ENCODE data around the gene DYNC1I1. TPM values are rescaled to one million over a fixed set of nuclear protein-coding genes. Genes with fewer than 3 reads are reported as not detected.

Gene DYNC1I1
- polyA plus RNA-seq, 4 donors = 0.57 to 0.74 (median 0.64) TPM

DNA sequence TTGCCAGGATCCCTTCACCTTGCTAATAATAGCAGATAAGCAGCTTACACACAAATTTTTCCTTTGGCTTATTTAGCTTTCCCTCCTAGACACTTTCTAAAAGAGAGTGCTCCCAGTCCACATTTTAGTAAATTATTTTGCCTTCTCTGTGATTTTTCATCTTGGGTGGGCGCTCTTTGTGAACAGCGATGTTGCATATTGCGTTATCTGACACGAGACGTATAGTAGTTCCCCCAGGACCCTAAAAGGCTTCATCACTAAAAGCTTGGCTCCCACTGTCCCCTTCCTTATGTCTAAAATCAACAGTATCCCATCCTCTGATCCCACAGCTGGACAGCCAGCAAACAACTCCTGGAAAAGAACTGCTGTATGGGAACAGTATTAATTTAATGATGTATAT, 232.9 kb downstream of the DYNC1I1 start:
- DNase-seq (ENCODE audit: low read depth in 4 of 4, low spot score in 2 of 4) = no peak

DNA sequence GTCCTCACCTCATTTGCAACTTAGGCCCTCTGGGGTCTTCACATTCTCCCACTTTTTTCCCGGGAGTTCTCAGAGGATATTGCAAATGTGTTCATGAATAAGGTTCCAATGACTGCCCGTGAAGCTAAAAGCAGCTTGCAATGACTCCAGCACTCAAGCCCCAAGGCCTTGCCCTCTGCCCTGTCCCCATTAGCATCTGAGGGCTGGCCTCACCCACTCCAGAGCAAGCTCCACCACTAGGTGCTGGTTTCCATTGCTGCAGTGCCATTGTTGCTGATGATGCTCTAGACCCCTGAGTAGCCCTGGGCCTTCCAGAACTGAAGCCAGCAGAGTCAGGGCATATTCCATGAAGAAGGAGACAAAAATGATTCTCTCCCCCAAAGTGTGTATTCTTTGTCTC, 236.8 kb downstream of the DYNC1I1 start:
- DNase-seq (ENCODE audit: low read depth in 4 of 4, low spot score in 2 of 4) = no peak

DNA sequence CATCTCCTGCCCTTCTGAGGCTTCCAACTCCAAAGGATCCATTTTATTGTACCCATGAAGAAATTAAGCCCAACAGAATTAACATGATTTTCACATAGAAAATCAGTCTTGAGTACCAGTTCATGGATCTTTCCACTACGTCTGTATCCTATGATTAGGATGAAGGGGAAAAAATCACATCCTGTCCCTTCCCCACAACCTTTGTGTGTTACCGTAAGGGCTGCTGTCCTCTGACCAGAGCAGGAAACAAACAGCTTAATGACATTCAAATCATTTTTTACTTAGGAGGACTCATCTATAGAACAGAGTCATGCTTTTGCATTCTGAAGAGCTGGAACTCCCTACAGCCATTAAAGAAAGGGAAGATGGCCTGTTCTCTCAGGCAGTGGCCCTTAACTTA, 241.5 kb downstream of the DYNC1I1 start:
- no peak for DNase-seq (ENCODE audit: low read depth in 4 of 4, low spot score in 2 of 4)

DNA sequence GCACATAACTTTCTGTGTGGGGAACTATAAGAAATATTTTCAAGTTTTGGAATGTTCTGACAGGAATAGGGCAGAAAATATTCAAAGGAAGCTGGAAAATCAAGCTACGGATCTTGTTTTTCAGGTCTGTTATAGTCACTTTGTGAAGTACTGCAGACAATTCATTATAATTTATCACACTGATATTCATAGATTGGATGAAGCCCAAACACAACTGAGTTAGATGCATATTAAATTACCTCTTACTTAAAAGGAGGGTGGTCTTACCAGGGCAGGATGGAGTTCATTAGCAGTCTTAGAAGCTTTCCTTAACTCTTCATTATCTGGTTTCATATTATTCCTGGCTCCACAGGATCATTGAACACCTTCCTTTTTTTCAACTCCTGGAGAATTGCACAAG, 242.3 kb downstream of the DYNC1I1 start:
- DNase-seq (ENCODE audit: low read depth in 4 of 4, low spot score in 2 of 4) = no peak

DNA sequence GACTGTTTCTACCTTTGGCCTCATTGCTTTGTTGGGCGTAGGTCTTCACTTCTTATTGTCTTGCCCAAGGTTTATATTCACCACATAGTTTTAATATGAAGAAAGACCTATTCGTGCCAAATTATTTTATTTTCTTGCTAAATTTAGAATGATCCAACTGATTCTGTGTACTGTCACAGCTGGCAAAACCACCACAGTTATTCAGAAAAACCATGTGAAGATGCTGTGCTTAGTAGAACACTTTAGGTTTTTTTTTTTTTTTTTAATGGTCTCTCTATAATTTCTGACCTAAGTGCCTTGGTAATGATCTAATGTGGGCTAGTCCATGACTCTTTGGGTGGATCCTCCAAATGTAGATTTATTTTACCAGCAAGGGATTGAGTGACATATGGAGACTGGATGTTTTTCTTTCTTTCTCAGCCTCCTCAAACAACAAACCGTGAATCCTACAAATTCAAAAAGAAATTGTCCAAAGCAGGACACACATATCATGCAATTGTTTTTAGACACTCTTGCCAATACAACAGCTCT, 243.8 kb downstream of the DYNC1I1 start:
- DNase-seq (ENCODE audit: low read depth in 4 of 4, low spot score in 2 of 4) = no peak

DNA sequence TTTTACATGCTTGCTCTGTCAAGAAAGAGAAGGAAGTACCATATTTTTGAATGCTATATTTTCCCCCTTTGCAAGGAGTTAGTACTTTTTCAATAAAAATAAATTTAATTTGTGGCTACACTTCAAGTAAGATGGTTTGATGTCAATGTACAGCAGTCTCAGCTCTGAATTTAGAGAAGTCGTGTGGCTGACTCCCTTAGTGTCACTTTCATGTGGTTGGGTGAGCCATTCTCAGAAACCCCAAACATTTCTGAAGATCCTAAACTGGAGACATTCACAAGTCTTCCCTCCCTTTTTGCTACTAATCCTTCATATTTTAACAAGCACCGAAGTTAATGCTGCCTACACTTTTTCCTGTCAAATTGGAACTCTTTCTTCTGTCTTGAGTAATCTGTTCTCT, 244.4 kb downstream of the DYNC1I1 start:
- no peak for DNase-seq (ENCODE audit: low read depth in 4 of 4, low spot score in 2 of 4)

DNA sequence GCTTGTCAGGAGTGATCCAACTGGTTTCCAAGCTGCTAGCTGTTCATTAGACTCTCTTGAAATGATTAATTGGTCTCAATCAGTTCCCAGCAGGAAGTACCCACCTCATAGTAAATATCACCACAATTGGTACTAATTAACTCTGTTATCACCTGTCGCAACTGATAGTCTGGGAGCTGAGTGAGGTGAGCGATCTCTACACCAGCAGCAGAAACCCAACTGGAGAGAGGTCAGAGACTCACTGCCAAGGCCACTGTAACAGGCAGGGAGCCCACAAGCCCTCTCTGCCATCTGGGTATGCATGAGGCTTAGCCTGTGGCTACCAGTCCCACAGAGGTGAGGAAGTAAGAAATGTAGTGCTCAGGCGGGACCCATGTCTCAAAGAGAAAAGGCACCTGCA, 245.5 kb downstream of the DYNC1I1 start:
- DNase-seq (ENCODE audit: low read depth in 4 of 4, low spot score in 2 of 4) = no peak

DNA sequence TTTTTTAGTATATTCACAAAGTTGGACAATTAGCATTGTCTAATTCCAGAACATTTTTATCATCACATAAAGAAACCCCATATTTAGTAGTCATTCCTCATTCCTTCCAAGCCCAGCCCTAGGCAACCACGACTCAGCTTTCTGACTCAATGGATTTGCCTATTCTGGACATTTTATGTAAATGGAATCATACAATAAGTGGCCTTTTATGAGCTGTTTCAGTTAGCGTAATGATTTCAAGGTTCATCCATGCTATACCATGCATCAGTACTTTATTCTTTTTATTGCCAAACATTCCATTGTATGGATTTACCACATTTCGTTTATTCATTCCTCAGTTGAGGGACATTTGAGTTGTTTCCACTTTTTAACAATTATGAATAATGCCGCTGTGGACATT, 249.2 kb downstream of the DYNC1I1 start:
- DNase-seq (ENCODE audit: low read depth in 4 of 4, low spot score in 2 of 4) = no peak

DNA sequence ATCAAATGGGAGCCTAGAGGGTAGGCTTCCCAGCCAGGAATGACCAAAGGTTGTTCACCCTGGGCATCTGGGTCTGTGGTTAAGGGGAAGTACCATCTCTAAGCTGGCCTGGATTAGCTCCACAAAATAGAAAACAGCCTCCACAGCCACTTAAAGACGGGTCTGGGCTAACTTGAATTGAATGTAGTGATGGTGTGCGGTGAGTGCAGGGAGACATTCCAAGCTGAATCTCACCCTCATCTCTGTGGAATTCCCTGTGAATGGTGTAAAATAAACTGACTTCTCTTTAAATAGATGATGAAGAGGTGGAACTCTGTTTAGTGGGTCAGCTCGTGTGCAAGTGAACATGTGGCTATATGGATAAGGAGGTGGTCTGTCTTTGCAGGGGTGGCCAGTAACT, 251.0 kb downstream of the DYNC1I1 start:
- no peak for DNase-seq (ENCODE audit: low read depth in 4 of 4, low spot score in 2 of 4)

DNA sequence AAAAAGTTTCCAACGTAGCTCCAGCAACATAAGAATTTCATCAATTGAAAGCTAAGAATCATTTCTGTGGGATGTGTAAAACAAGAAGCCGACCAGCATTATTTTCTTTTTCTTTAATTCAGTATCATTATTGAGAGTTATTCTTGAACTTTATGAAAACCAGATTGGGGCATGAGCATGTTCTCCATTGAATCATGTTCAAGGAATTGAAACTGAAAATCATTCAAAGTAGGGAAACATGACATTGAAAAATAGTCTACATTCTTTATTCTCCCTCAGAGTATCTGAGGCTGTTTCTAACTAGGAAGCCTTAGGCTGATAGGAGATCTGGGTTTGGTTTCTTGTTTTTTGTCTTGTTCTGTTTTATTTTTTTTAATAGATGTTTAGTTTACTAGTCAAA, 253.7 kb downstream of the DYNC1I1 start:
- no peak for DNase-seq (ENCODE audit: low read depth in 4 of 4, low spot score in 2 of 4)

DNA sequence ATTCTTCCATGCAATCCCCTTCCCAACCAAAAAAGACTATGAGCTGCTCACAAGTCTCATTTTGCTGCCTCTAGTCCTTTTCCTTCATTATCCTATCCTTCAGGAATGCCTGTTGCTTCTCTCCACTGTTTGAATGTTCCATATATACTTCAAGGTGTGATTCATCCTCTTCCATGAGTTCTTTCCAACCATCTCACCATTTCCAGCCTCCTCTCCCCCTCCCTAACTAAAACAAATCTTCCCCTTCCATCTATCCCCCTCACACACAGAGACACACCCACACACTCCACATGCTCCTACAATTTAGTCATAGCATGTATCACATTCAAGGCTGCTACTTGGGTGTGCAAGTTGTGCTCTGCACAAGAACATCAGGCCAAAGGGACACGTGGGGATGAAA, 254.3 kb downstream of the DYNC1I1 start:
- no peak for DNase-seq (ENCODE audit: low read depth in 4 of 4, low spot score in 2 of 4)

DNA sequence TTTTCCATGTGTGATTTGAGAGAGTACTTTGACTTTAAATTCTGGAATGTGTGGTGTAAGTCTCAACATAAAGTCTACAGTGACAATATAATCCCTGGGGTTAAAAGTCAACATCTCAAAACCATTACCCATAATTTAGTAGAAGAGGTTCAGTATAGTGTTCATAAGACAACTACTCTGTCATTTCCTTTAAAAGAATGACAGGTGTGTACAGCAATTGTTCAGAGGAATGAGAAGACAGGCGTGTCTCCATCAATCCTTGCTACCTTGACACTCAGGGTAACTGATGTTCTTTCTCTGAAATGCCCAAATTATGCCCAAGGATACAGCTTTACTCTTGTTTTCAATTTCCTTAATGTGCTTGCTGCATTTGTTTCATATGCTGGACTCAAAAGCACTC, 256.4 kb downstream of the DYNC1I1 start:
- DNase-seq (ENCODE audit: low read depth in 4 of 4, low spot score in 2 of 4) = no peak

DNA sequence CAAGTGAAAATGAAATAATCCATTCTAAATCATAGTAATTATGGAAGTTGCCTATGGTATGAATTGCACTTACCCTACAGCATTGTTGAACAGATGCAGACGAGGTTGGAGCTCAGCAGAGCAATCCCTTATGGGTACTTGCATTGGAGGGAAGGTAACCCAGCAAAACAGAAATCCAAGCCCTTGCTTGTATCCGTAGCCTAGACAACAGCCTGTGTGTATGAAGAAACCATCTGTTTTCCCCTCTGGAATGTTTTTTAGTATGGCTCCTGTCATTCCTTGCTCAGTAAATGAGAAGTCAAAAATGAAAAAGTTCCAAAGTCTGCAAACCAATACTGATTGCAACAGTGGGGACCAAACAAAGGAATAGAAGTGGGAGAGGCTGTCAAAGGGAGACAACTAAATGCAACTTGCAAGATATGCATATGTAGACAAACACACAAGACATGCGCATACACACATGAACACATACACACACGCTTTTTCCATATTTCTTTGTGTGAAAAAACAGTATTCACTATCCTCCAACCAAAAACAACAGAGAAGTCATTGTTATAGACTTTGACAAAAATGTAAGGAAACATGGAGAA, 260.8 kb downstream of the DYNC1I1 start:
- no peak for DNase-seq (ENCODE audit: low read depth in 4 of 4, low spot score in 2 of 4)

DNA sequence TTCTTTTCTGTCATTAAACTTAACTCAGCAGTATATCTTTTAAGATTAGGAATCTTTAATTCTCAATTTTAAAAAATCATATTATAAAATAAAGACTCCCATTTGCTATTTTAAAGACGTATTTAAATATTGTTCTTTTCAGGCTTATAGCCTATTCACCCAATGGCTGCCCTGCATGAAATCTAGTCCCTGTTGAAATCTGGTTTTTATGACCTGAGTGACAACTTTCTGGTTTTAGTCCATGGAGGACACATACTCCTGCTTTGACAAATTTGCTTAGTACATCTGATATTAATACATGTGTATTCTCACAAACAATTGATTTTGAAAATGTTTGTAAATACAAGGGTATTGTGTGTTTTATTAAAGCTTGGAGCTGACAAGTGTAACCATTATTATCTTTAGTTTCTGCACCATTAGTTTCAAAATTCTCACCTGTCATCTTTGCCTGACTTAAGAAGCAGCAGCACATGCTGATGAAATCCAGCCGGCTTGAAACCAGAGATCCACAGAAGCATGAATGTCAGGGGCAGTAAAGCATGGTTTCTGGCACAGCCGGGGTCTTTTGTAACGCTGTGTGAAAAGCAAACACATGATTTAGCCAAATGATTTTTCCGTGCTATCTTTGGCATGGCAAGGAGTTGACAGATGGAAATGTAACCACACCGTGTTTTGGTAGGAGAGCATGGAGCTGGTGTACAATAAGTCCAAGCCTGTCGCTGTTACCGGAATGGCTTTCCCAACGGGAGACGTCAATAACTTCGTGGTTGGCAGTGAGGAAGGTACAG, 262.8 kb downstream of the DYNC1I1 start:
- DNase-seq (ENCODE audit: low read depth in 4 of 4, low spot score in 2 of 4) = no peak

DNA sequence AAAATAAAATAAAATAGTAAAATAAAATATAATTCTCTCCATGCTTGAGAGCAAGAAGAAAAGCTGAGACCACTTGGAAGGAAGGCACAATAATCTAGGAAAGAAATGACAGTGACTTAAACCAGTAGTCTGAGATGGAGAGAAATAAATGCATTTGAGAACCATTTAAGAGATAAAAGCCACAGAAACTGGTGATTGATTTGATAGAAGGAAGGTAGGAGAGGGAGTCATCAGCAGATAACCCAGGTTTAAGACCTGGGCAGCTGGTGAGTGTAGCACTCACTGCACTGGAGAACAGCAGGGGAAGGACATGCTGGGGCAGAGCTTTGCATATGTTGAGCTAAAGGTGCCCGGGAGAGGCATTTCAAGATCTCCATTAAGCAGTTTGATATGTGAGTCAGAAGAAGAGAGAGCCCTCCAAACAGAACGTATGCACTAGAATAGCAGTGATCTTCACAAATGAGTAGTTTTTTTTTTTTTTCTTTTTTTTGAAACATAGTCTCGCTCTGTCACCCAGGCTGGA, 268.0 kb downstream of the DYNC1I1 start:
- DNase-seq (ENCODE audit: low read depth in 4 of 4, low spot score in 2 of 4) = no peak

DNA sequence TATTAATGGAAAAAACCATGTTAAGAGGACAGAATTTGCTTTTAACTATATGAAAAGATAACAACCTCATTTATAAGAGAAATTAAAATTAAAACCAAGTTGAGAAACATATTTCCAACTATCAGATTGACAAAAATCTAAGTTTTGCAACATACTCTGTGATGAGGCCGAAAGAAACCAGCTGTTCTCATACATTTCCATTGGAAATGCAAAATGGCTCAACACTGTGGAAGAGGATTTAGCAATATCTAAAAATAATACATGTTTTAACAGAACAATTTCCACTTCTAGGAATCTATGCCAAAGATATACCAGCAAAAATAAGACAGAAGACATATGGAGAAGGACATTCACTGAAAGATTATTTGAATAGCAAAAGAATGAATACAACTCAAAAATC, 268.8 kb downstream of the DYNC1I1 start:
- DNase-seq (ENCODE audit: low read depth in 4 of 4, low spot score in 2 of 4) = no peak

DNA sequence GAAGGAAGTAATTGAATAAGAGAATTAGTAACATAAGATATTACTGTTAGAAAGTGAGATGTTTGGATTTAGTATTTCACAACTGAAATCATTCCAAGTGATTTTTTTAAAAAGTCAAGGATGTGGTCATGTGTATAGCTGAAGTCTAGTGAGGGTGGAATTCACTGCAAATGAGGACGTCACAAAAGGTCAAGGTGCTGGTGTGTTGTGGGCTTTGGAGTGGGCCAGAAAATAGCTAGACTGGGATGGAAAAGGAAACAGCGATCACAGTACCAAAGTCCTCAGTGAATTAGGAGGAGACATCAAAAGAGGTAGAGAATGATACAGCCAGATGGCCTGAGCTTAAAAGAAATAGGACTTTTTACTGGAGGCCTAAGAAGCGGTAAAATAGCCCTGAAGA, 272.8 kb downstream of the DYNC1I1 start:
- DNase-seq (ENCODE audit: low read depth in 4 of 4, low spot score in 2 of 4) = no peak

DNA sequence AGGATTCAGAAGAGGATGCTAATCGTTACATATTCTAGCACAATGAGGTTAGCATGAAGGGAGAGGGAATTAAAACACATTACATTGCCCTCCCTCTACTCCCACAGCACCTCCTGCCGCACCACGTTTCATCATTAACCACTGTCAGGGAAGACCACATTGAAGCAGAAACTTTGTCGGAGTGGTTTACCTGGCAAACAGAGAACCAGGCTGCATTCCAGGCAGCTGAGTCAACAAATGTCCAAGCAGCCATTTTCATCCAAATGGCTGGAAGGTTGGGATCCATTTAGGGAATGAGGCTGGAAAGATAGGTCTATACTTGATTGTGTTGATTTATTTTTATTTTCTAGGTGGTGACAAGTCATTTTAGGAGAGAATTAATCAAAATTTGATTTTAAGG, 273.6 kb downstream of the DYNC1I1 start:
- DNase-seq (ENCODE audit: low read depth in 4 of 4, low spot score in 2 of 4) = no peak

DNA sequence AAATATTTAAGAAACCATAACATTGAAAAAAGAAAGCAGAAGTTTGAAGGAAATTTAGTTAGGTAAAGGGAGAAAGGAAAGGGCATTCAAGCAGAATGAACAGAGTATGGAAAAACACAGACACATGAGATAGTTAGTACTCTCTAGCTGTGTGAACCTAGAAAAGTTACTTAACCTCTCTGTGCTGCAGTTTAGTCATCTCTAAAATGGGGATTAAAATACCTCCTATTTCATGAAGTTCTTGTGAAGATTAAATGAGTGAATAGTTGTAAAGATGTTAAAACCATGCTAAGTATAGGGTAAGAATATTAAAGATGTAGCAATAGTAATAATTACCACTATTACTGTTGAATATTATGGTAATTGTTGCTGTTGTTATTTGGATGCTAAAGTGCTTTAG, 279.9 kb downstream of the DYNC1I1 start:
- no peak for DNase-seq (ENCODE audit: low read depth in 4 of 4, low spot score in 2 of 4)

DNA sequence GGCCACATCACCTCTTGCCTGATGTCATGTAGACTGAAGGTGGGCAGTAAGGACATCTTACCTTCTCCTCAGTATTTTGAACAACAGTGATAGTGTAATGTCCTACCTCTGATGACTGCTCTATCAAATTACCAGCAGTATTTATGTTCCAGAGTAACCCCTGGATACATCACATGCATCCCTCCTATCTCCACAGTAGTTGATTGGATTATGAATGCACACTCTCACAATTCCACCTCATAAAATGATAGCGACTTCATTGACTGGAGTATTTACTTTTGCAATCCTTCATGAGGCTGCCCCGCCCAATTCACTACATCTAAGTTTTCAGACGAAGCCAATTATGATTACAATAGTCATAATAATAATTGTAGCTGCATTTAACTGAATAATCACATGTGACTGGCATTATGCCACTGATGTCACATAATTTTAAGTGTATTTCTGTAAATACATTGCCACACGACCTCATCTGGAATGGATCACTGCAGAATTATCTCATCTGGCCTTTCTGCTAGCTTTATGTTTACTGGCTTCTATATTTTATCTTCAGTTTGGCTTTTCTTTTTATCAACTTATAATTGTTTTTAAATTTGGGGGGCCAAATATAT, 280.6 kb downstream of the DYNC1I1 start:
- no peak for DNase-seq (ENCODE audit: low read depth in 4 of 4, low spot score in 2 of 4)

DNA sequence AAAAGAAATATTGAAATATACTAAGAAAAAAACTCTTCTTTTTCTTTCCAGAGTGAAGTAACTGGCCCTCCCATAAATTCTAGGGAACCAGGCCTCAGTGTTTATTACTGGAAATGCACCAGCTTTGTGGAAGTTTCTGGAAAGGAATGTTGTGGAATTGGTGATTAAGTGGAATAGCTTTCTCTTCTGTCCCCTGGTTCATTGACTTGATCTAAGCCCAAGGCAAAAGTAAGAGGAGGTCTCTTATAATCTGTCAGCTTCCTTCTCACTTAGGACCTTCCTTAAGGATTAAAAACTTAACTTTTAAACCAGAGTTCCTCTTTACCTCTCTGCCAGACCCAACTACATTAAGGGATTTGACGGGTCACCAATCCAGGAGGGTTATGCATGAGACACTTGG, 283.4 kb downstream of the DYNC1I1 start:
- no peak for DNase-seq (ENCODE audit: low read depth in 4 of 4, low spot score in 2 of 4)

DNA sequence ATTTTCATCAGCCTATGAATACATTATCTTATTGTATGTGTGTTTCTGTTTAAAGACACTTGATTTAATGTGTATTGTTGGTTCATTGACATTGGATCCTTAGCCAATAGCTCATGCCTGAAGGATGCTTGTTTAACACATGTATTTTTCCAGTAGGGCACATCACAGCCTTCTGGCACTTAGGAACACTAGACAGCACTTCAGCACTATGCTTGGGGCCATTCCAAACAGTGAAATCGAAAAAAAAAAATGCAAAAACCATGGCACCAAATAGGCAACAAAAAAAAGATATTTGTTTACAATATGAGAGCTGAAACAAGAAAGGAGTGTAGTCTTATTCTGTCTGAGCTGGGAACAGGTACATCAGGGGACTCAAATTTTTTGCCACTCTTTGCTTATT, 286.7 kb downstream of the DYNC1I1 start:
- DNase-seq (ENCODE audit: low read depth in 4 of 4, low spot score in 2 of 4) = no peak
